ENCODE data around the gene PPP2R2B.

DNA sequence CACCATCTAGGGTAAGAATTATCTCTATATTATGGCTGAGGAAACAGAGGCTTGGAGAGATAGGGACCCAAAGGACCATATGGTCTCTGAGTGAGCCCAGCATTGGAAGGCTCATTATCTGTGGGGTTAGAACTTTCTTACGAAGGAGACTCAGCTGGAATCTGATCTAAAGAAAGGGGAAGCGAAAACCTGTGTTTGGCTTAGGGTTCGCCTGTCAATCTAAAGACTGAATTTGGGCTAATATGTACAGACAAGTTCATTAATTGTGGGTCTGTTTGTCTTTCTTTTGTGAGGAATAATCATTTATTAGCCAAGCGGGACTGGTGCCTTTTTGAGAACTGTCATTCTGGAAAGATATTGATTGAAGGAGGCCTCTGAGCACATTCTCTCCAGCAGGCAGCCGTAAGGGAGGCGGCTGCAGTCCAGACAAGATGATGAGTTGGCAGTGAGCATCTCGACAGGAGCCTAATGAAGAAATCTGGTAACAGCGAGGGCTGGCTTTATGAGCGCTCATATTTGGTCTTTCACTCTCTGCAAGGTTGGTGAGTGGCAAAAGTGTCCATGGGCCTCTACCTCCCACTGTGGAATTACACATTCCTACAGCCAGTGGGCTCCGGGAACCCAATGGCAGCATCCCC, 258.4 kb downstream of the PPP2R2B start:
- TF ChIP-seq, protein P1, sequence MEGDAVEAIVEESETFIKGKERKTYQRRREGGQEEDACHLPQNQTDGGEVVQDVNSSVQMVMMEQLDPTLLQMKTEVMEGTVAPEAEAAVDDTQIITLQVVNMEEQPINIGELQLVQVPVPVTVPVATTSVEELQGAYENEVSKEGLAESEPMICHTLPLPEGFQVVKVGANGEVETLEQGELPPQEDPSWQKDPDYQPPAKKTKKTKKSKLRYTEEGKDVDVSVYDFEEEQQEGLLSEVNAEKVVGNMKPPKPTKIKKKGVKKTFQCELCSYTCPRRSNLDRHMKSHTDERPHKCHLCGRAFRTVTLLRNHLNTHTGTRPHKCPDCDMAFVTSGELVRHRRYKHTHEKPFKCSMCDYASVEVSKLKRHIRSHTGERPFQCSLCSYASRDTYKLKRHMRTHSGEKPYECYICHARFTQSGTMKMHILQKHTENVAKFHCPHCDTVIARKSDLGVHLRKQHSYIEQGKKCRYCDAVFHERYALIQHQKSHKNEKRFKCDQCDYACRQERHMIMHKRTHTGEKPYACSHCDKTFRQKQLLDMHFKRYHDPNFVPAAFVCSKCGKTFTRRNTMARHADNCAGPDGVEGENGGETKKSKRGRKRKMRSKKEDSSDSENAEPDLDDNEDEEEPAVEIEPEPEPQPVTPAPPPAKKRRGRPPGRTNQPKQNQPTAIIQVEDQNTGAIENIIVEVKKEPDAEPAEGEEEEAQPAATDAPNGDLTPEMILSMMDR (IDR thresholded peaks at IDR 0.05; ENCODE audit: low read length), result no peak
- TF ChIP-seq EZH2 (optimal IDR thresholded peaks at IDR 0.05; ENCODE audit: low read depth, low read length) (no peak), EZH2phosphoT487 (IDR thresholded peaks at IDR 0.05; ENCODE audit: low read length) (no peak)
